NCI-H226 (cell line): ENCODE data around the gene MINDY4.

Experiments used
- DNase-seq: peaks from one replicate; pipeline ENCODE4 v3.0.0-alpha.2; 2015

The MINDY4 gene

DNA sequence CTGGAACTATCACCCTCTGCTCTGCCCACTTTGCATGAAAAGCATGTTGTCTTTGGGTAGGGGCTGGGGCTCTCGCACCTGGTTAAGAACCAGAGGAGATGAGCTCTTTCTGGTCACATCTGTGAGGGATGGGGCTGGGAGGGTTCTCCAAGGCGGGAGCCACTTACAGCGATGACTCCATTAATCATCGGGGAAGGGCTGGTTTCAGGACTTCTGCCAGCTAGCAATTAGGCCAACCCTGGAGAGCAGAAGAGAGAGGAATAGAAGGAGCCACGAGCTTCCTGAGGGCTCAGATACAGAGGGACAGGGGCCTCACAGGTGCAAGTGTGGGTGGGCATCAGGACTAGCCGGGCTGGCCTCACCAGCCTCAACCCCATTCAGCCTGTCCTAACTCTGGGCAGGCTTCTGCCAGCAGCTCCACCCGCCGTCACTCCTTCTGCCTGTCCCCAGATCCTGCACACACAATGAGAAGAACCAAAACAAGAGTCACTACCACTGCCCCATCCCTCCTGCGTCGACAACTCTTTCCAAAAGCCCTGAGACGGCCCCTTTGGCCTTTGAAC is 148.9 kb downstream of the MINDY4 start:
- no peak for DNase-seq

DNA sequence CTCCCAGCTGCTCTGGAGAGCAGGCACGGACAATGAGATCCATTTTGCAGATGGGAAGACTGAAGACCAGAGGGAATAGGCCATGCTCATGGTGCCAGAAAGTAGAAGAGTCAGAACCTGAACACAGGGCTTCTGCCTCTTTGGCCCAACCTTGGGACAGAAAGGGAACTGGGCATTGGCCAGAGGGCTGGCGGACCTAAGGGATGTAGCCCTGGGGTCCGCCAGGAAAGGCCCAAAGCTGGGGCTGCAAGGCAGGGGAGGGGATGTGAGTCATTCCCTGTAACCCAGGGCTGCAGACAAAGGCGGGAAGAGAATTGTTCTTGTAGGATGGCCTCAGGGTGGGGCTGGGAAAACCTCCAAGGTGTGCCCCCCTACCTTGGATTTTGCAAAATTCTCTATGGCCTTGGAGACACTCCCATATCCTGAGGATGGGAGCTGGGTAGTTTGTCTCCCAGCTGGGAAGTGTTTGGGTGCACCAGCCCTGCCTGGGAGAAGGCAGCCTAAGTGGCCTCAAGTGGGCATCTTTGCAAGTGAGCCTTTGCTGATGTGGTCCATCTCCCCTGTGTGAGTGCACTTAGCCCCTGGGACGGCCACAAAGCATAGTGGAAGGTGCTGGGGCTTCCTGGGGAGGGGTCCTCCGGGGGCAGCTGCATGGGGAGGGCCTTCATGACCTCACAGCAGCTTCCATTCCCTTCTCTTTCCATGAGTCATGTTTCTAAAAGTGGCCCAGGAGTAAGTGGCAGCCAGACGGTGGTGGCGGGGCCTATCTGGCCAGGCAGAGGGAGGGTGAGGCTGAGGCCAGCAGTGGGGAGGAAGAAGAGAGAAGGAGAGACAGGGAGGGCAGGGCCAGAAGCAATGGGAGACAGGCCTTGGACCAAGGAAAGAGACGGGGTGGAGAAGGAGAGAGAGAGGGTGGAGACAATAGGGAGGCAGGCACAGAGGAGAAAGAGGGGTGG is 149.6 kb downstream of the MINDY4 start:
- DNase-seq, result peak; percentile 56

DNA sequence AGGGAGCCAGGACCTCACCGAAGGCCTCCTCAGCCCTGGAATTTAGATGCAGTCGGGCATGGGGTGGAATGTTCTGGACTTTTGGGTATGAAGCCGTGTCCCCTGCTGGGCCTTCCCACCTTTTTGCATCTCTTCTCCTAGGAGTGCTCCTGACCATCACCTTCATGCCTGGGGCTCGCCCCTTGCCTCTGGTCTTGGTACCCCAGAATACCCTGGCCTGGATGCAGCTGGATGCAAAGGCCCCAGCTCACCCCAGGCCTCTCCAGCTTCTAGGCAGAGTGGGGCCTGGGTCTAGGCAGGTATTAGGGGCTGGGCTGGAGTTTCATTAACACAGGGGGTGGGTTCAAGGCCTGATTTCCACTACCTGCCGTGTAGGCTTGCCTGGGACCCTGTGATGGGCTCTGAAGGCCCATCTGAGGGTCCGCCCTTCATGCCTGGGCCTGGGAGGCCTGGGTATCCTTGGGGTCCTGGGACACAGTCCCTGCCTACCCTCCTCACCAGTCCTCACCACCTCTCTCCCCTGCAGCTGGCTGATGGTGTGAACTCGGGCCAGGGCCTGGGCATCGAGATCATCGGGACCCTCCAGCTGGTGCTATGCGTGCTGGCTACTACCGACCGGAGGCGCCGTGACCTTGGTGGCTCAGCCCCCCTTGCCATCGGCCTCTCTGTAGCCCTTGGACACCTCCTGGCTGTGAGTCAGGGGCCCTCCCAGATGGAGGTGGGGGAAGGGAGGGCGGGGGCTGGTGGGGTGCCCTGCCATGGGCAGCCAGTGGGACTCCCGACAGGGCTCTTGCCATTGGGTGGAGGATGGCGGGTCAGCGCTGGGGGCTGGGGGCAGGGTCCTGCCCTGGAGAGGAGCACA is 150.6 kb downstream of the MINDY4 start:
- no peak for DNase-seq

DNA sequence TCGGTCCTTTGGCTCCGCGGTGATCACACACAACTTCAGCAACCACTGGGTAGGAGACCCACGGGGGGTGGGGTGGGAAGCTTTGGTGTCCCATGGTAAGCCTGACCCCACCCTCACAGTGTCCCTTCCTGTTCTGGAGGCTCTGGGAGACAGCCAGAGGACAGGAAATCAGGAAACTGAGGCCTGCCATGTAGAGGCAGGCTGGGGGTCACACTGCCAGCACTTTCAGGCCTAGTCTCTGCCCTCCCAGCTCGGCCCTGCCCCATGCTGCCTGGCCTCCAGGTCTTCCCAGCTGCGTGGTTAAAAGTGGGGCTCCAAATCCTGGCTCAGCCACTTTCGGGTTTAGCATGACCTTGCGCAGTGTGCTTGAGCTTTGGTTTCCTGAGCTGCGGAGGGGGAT is 151.4 kb downstream of the MINDY4 start:
- no peak for DNase-seq

DNA sequence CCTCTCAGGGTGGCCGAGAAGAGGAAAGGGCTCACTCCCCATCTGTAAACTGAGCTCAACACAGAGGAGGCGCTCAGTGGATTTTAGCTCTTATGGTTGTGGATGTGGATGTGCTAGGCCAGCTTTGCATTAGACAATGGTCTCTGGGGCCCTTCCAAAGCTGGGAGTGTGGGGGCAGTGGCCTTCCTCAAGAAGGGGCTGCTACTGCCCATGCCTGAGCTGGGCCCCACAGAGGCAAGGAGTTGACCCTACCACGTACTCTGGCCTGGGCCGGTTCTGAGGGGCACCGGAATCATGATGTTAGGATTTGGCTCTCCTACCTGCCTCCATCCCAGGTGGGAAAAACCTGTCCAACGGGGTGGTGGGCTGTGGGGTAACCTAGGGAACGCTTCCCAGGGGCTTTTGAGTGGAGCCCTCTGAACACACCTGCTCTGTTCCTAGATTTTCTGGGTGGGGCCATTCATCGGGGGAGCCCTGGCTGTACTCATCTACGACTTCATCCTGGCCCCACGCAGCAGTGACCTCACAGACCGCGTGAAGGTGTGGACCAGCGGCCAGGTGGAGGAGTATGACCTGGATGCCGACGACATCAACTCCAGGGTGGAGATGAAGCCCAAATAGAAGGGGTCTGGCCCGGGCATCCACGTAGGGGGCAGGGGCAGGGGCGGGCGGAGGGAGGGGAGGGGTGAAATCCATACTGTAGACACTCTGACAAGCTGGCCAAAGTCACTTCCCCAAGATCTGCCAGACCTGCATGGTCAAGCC is 152.0 kb downstream of the MINDY4 start:
- no peak for DNase-seq

DNA sequence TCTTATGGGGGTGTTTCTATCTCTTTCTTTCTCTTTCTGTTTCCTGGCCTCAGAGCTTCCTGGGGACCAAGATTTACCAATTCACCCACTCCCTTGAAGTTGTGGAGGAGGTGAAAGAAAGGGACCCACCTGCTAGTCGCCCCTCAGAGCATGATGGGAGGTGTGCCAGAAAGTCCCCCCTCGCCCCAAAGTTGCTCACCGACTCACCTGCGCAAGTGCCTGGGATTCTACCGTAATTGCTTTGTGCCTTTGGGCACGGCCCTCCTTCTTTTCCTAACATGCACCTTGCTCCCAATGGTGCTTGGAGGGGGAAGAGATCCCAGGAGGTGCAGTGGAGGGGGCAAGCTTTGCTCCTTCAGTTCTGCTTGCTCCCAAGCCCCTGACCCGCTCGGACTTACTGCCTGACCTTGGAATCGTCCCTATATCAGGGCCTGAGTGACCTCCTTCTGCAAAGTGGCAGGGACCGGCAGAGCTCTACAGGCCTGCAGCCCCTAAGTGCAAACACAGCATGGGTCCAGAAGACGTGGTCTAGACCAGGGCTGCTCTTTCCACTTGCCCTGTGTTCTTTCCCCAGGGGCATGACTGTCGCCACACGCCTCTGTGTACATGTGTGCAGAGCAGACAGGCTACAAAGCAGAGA is 152.7 kb downstream of the MINDY4 start:
- DNase-seq, result no peak

DNA sequence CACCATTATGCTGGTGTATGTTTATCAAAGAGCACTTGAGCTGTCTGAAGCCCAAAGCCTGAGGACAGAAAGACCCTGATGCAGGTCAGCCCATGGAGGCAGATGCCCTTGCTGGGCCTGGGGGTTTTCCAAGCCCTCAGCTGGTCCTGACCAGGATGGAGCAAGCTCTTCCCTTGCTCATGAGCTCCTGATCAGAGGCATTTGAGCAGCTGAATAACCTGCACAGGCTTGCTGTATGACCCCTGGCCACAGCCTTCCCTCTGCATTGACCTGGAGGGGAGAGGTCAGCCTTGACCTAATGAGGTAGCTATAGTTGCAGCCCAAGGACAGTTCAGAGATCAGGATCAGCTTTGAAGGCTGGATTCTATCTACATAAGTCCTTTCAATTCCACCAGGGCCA is 153.4 kb downstream of the MINDY4 start:
- DNase-seq, result no peak

DNA sequence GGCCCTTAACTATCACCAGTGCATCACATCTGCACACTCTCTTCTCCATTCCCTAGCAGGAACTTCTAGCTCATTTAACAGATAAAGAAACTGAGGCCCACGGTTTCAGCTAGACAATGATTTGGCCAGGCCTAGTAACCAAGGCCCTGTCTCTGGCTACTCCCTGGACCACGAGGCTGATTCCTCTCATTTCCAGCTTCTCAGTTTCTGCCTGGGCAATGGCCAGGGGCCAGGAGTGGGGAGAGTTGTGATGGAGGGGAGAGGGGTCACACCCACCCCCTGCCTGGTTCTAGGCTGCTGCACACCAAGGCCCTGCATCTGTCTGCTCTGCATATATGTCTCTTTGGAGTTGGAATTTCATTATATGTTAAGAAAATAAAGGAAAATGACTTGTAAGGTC is 153.9 kb downstream of the MINDY4 start:
- DNase-seq, result no peak

DNA sequence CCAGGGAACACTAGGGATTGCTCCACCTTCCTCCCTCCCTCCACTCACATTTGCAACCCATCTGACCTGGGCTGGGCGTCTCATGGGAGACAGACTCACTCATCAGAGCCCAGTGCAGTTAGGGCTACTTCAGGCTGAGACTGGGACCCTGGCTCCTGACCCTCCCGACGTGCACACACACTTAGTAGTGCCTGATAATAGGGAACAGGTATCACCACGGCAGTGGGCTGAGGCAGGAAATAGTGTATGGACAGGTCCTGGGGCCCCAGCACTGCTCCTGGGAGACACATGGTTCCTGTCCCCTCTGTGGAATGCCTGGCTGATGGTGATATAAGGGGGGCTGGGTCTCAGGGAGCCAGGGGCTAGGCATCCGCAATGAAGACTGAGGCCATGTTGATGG is 154.7 kb downstream of the MINDY4 start:
- no peak for DNase-seq

DNA sequence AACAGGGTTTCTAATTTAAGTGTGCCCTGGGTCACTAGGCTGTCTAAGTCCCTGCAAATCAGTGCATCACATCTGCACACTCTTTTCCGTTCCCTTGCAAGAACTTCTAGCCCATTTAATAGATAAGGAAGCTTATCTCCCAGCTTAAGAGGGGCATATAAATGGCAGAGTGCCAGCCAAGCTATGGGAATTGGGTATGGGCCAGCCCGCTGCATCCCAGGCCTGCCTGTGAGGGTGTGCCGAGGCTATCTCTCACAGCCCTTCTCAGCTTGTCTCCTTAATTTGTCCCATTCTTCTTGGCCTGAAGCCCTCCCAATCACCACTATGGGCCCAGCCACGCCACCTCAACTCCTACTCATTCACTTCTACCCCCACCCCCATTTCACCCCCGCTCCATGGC is 155.1 kb downstream of the MINDY4 start:
- DNase-seq, result no peak

DNA sequence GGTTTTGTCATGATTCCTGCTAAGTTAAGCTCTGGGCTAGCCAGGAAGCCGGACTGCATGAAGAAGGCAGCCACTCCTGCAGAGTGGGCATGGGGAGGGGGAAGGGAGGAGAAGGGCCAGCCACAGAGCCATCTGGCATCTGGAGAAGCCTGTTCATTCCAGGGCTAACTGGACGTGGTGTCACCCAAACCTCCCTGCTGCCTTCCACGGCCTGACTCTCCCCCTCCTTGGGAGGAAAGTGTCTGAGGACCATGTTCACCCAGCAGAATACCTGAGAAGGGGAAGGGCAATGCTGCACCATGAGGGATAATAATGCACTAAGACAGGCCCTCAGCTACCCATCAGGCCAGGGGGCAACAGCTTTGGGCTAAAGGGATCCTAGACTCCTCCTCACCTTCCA is 155.8 kb downstream of the MINDY4 start:
- no peak for DNase-seq

DNA sequence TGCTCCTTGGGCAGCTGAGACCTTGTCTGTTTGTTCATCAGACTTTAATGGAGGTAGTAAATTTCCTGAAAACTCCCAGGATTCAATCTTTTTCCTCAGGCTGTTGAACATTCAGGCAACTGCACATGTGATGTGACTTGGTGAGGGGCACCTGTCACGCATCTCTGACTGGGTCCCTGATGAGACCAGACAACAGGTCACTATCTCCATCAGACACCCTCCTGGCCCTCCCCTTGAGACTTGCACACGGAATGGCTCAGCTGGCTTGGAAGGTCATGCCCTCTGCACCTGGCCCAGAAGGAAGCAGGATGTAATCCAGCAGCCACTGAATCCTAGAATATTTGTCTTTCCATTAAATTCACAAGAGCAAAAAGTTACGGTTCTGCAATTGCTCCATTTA is 156.3 kb downstream of the MINDY4 start:
- DNase-seq, result no peak

DNA sequence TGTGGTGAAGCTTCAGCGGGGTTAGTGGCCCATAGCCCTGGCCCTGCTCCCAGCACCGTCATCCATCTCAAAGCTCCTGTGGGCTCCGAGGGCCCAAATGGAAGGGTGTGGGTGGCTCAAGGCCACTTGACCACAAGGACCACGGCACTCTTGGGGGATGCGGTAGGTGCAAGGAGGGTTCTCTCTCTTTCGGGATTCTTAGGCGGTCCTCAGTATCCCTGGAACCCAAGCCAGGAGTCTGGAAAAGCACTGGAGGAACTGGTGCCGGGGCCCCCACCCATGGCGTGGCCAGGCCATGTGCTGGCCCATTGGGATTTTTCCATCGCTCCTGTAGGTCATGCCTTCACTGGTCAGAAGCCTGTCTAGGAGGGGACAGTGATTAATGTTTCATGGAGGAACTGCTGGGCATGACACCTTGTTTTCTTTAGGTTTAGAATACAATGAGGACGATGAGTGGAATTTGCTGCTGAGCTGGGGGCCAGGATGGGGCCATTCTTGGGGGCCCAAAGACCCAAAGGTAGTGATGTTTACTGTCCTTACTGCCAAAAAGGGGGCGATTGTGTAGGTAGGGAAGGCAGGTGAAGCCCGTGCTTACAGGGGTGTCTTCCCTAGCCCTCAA is 157.1 kb downstream of the MINDY4 start:
- no peak for DNase-seq

DNA sequence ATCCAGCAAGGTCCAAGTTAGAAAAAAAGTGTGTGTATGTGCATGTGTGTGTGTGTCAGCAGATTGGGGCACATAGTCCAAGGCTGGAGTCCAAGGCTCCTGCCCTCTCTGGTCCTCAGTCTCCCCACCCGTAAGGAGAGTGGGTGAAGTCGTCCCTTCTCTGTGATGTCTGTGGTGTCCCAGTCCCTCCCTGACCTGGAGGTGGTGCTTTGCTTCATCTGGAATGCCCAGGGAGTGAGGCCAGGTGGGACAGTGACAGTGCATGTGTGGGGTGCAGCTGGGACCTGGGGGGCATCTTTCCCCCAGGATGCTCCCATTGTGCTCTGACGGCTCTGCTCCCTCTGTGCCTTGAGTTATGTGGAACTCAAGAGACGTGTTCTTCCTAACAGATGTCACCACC is 158.5 kb downstream of the MINDY4 start:
- DNase-seq, result no peak

DNA sequence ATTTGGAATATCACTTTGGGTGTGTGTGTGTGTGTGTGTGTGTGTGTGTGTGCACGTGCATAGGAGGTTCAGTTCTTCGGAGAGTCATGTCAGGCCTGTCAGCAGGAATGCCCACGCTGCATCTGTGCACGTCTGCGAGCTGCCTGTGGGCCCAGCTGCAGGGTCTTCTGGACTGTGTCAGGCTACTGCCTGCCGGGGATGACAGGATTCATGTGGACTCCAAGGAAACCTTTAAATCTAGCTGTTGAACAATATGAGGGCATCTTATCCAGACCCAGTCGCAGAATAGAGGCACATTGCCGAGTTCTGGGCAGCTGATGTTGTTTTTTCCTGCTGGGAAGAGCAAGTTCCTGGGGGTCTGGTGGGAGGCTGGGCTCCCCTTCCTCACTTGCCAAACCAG is 159.4 kb downstream of the MINDY4 start:
- DNase-seq, result no peak

DNA sequence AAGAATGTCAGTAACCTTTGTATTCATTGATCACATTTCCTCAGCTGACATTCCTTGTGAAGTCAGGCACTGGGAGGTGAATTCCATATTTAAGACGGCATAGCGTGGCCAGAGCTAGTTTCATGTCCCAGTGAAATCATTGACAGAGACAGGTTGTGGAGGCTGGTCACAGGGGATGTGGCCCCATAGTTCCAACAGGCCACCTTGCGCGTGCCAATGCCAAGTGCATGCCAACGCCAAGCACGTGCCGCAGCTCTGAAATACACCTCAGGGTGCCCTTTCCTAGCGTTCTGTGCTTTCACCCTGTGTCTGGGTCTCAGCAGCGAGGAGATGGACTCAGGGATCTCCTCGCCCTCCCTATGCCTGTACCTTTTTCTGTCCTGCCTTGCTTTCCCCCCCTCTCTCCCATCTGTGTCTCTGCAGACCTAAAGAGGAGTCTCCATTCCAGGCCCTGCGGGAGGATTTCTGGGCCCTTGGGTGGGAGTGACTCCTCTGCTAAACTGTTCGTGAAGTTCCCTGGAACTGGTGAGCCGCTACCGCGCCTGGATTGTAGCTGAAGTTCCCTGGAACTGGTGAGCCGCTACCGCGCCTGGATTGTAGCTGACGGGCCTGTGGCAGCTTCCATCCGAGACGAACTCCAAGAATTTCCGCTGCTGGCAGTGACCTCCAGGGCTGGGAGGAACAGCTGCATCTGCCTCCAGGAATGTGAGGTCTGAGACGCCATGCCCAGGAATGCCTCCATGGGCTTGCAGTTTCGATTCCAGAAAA is 160.1 kb downstream of the MINDY4 start:
- no peak for DNase-seq

DNA sequence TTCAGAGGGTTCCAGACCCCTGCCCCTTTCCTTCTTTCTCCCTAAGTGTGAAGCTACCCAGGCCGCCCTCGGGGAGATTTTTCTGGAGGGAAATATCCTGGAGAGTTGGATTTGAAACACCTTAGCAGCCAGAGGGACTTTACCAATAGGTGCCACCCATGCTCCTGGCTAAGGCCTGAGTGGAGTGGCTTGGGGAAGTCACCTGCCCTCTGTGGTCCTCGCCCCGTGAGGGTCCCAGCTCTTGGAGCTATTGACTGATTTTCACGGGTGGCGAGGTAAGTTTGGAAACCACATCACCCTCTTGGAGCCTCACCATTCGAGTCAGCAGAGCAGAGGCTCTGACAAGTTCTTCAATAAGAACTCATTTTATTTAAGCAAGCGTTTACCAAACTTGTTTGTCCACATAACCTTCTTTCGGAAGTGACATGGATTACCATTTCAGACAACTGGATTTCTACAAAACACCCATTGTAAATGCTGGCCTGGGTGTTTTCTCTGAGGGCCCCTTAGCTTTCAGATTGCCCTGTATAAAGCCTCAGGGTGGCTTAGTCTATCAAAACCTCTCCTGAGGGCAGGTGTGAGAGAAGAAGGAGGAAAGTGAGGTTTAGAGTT is 160.8 kb downstream of the MINDY4 start:
- no peak for DNase-seq

DNA sequence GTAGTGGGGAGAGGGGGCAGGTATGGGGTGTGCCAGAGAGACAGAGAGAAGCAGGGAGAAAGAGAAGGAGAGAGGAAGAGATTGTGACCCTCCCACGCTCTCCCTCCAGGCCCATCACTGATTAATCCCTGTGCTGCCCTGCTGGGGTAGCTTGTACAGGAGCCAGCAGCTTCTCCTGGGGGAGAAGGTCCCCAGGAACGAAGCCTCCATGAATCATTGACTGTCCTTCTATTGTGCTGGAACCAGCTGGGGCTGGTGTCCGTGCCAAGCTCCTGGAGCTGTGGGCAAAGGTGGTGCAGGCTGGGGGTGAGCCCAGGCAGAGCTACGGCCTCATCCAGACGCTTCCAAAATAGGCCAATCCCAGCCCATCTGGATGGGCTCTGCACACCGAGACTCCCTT is 161.3 kb downstream of the MINDY4 start:
- no peak for DNase-seq

DNA sequence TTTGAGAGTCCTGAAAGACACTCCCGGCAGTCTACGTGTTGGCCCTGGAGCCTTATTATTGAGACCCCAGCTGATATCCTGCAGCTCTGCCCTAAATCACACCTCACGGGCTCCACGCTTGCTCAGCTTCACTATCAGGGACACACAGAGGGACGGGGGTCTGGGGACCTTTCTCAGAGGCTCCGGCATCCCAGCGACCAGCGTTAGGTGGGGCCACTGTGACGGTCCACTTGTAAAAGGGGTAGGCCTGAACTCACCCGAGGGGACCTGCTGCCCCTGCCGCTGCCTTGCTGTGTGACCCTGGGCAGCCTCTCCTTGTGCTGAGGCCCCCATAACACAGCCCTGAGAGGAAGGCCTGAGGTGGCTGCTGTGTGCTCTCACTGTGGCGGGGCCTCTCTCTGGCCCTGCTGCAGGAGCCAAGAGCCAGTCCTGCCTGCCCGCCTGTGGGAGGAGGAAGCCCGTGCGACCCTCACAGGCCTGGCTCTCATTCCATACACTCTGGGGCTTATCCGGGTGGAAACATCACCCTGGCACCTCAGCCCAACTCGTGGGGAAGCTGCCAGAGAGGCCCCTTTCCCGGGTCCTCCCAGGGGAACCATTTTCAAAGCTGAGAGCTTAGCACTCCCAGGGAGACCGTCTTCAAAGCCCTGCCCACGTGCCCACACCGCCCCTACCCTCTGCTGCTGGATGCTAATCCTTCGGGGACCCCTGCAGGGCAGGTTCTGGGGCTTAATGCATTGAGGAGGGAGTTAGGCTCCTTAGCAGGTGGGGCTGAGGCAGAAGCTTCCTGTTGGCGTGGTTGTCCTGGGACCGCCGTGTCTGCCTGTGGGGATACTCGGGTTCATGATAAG is 162.1 kb downstream of the MINDY4 start:
- DNase-seq, result no peak

DNA sequence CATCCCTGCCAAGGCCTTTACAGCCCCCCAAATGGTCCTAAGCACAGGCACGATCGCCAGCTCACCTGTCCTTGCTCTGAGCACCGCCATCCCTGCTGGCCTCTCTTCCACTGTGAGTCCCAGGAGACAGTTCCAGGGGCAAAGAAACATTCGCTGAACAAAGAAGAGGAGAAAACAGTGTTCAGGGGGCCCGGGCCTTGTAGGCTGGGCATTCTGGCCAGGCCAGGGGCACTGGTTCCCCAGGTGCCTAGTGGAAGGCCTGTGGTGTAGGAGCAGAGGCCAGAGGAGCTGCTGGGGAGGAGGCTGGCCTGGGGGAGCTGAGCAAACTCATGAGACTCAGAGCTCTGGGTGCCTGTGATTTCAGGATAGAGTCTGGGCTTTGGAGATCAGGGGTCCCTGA is 163.0 kb downstream of the MINDY4 start:
- no peak for DNase-seq
